ENCODE measurements around the gene CHST12.
A peak's percentile ranks its signal among the peaks of the same experiment; 100 is the strongest.
"Not testable (repeated sequence)": the region's sequence is repeated elsewhere in the genome, so short reads cannot be mapped to it uniquely, and the experiment has no call there.

The CHST12 gene

DNA sequence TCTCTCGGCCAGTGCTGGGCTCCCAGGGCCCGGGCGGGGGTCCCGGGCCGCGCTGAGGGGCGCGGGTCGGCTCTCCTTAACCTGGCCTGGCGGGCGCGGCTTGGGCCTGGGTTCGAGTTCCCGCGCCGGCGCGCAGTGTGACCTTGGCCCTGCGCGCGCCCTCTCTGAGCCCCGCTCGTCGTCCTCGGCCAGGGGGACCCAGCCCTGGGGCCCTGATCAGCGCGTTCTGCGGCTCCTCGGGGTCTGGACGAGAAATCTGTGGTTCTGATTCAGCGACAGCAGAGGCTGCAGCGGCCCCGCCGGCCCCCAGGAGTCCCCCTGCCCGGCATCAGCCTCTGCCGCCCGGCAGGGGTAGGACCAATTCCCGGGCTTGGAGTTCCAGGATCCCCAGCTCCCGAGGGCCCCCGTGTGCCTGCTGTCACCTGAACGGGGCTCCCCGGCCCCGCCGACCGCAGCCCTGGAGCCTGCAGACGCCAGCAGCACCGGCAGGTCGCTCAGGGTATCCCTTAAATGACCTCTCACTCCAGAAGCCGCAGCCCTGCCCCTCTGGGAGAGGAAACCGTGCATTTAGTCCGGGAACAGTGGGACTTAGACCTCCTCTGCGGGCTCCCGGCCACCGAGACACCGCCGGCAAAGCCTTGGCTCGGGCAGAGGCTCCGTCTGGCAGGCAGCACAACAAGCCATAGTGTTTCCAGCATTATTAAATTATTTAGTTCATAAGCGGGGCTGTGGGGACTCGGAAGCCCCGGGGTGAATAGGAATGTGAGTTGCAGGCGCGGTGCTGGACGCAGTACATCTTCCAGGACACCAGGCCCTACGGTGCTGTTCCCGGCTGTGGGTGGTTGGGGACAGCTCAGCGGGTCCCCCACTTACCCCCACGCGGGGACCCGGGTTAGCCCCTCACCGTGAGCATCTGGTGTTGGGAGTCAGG, 572 bp downstream of the CHST12 start:
- no peak for DNase-seq (ENCODE audit: low read depth in 2 of 2)

DNA sequence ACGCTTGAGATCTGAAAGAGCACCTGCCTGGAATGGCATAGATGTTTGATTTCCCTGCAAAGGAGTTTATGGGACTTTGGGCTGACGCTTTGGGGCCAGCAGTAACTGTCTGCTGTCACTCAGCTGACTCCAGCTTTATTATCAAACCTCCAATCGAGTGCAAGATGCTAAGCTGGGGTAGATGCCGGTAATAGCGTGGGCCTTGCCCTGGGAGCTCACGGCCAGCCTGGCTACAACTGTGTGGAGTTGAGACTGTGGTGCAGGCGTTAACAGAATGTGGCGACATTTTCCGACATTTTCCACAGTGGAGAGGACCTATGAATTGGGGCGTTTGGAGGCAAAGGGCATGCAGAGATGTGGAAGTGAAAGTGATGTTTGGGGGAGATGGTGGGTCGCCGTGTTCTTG, 1.3 kb downstream of the CHST12 start:
- DNase-seq (ENCODE audit: low read depth in 2 of 2) = no peak

DNA sequence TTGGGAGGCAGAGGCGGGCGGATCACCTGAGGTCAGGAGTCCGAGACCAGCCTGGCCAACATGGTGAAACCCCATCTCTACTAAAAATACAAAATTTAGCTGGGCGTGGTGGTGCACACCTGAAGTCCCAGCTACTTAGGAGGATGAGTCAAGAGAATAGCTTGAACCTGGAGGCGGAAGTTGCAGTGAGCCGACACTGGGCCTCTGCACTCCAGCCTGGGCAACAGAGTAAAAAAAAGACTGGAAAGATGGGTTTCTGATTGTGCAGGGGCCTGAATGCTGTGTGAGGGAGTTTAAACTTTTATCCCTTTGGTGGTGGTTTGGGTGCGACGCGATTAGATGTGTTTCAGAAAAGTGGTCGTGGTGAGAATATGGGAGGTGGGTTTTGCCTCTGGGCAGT, 1.8 kb downstream of the CHST12 start:
- DNase-seq (ENCODE audit: low read depth in 2 of 2) = no peak

DNA sequence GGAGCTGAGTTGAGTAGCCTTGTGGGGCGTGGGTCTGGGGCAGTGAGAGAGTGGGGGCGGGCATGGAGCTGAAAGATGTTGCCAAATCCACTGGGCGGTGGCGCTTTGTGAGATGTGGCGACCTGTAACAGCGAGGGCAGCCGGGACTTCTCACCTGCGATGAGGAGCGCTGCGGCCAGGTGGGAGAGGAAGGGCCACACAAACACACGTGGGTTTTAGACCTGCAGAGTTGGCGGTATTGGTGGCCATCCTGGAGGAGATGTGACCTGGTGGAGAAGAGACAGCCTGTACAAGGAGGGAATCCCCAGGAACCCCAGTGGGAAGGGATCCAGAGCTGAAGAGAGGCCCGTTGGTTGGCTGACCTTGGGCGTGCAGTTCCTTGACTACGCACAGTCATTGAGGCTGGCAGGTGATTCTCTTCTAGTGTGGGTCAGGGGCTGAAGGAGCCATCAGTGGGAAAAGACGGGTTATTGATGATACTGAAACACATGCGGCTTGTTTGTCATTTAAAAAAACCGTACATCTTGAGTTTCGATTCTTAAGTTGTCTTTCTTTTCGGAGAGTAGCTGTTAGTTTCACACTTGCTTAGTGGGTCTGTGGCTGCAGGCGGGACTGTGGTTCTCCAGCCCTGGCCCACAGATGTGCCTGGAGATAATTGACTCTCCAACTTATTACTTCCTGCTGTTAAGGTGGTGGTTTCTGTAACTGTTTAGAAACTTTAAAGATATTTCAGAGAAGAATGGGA, 2.4 kb downstream of the CHST12 start:
- peak in 1 of 2 donors; percentile 35 for DNase-seq (ENCODE audit: low read depth in 2 of 2)

DNA sequence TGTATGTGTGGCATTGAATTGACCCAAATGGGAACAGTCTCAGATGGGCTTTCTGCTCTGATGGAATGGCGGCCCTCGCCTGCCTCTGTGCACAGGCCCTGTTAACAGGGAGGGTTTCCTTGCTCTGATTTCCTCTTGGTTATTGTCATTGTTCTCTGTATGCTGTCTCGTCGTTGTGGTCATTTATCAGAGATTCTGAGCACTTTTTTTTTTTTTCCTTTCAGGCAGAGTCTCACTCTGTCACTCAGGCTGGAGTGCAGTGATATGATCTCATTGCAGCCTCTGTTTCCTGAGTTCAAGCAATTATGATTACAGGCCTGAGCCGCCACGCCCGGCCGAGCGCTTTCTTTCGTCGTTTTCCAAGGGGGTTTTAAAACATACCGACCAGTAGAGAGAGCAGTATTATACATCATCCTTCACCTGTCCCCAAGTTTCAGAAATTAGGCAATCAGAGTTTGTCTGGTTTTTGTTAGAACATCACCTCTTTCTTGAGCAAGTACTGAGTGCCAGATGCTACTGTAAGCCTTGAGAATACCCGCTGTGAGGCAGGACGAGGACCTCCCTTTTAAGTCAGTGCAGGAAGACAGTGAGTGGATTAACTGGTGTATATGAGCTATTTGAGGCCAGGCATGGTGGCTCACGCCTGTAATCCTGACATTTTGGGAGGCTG, 6.5 kb downstream of the CHST12 start:
- DNase-seq (ENCODE audit: low read depth in 2 of 2) = no peak

DNA sequence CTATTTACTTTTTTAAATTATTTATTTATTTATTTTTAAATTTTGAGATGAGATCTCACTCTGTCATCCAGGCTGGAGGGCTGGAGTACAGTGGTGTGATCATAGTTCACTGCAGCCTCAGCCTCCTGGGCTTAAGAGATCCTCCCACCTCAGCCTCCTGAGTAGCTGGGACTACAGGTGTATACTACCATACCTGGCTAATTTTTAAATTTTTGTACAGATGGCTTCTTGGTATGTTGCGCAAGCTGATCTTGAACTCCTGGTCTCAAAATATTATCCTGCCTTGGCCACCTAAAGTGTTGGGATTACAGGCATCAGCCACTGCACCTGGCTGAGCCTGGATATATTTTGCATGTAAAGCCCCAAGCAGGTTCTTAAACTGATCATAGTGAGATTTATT, 7.6 kb downstream of the CHST12 start:
- DNase-seq (ENCODE audit: low read depth in 2 of 2) = no peak

DNA sequence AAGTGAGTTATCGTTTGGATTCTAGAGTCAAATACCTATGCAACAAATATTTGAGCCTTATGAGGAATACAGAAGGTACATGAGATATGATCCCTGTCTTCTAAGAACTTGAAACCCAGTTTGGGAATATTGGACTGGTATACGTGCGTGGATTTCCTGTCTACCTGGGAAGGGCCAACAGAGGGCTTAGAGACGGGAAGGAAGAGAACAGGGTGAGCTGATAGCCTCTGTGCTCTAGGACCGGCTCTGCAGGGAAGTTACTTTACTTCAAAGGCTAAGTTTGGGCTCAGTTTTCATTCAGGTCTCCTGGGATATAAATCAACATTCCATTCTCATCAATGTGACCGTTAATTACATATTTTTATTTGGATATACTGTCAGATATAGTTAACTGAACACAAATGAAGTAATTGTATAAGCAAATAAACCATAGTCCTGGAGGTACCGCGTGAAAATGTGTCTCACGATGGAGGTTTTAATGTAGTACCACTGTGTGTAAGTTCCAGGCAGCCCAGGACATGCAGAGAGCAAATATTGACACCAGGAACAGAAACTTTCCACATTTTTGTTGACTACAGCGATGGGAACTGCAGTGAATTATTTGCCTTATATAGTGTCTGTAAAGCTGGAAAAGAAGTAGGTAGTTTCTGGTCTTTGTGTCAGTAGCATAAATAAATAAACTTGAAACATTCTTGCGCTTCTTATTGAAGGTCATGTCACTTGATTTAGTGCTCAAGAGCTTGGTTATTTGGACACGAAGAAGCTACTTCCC, 8.6 kb downstream of the CHST12 start:
- DNase-seq (ENCODE audit: low read depth in 2 of 2) = no peak

DNA sequence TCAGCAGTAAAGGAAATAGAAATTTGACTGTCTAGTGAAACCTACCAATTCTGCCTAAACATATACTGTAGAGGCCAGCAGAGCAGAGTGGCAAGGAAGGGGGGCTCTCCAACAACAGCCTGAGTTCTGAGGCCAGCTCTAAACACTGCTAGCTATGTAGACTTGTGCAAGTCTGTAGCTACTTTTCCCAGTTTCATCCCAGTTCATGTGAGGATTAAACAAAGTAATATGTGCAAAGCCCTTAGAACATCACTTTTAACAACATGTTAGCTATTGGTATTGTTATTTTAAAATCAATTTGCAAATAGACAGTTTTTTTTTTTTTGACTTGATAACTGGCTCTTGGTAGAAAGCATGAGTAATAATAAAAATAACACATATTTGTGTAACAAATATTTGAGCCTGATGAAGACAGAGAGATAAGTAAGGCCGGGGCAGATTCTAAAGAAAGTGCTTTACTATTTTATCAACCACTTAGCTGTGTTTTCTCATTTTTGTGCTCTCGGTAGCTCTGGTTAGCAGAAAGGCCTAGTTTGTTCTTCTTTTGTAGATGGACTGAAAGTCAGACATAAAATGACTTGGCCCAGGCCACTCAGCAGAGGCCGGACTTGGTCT, 9.3 kb downstream of the CHST12 start:
- DNase-seq (ENCODE audit: low read depth in 2 of 2) = no peak

DNA sequence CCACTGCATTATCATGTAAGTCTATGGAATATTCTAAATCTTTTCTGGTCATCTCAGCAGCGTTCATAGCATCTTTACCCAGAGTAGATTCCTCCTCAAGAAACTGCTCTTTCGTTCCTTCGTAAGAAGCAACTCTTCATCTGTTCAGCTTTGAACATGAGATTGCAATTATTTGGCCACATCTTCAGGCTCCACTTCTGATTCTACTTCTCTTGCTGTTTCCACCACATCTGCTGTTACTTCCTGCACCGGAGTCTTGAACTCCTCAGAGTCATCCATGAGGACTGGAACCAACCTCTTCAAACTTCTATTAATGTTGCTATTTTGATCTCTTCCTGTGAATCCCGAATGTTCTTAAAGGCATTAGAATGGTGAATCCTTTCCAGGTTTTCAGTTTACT, 12.7 kb downstream of the CHST12 start:
- no peak for DNase-seq (ENCODE audit: low read depth in 2 of 2)

DNA sequence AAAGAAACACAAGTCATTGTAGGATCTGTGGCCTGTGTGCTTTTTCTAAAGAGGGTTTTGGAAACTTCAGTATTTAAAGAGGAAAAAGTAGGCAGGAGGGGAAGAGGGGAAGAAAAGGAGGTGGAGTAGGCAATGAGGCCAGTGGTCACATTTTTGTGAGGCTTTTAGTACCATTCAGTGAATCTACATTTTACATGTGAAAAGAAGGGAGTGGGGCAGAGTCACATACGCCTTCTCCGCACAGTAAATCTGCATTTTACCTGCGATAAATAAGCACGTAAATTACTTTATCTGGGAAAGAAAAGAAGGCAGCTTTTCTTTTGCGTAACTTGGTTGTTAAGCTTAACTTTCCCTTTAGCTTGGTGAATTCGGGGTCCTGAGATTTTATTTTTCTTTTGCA, 13.2 kb downstream of the CHST12 start:
- DNase-seq (ENCODE audit: low read depth in 2 of 2) = no peak

DNA sequence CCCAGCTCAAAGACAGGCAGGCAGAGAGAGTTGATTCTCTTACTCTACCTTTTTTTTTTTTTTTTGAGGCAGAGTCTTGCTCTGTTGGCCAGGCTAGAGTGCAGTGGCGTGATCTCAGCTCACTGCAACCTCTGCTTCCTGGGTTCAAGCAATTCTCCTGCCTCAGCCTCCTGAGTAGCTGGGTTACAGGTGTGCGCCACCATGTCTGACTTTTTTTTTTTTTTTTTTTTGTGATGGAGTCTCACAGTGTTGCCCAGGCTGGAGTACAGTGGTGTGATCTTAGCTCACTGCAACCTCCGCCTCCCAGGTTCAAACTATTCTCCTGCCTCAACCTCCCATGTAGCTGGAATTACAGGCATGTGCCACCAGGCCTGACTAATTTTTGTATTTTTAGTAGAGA, 13.8 kb downstream of the CHST12 start:
- DNase-seq (ENCODE audit: low read depth in 2 of 2) = not testable (repeated sequence)

DNA sequence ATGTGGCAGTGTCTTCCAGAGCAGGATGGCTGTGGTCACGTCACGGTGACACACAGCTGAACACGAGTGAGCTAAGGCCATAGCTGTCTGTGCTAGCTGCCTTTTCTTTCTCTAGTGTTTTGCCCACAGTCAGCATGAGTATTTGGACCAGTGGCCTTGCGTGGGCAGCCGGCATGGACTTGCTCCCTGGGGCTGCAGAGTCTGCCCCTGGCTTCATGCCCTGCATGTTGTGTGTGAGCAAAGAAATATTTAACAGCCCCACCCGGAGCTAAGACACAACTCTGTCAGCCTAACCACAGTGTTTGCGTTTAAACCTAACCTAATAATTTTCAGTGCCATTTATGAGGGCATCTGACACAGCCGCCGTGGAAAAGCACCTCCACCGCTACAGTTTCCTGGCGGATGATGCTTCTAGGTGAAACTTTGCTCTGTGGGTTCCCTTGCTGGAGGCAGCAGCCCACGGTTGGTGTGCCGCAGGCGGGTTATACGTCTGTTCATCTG, 14.6 kb downstream of the CHST12 start:
- peak; percentile 41 to 47 for DNase-seq (ENCODE audit: low read depth in 2 of 2)

DNA sequence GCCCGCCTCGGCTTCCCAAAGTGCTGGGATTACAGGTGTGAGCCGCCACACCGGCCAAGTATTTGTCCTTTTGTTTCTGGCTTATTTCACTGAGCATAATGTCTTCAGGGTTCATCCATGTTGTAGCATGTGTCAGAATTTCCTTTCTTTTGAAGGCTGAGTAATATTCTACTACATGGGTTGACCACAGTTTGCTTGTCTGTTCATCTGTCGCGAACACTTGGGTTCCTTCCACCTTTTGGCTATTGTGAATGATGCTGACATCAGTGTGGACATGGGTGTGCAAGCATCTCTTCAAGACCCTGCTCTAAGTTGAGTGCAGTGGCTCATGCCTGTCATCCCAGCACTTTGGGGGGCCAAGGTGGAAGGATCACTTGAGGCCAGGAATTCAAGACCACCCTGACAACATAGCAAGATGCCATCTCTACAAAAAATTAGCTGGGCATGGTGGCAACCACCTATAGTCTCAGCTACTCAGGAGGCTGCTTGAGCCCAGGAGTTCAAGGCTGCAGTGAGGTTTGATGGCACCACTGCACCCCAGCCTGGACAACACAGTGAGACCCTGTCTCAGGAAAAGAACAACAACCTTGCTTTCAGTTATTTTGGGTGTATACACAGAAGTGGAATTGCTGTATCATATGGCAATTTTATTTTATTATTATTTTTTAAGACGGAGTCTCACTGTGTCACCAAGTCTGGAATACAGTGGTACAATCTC, 17.0 kb downstream of the CHST12 start:
- DNase-seq (ENCODE audit: low read depth in 2 of 2) = no peak

DNA sequence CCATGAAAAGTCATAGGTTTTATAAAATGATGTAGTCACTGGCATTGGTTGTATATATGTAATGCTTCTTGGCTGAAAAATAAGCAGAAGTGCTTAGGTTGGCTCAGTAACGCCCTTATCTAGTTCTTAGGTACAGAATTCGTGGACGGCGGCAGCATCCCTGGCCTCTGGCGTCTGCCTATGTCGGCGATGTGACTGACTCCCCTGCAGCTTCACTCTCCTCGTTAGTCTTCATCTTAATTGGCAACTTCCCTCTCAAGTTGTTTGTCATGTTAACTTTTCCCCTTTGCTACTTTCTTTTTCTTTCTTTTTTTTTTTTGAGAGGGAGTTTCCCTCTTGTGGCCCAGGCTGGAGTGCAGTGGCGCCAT, 18.5 kb downstream of the CHST12 start:
- no peak for DNase-seq (ENCODE audit: low read depth in 2 of 2)

DNA sequence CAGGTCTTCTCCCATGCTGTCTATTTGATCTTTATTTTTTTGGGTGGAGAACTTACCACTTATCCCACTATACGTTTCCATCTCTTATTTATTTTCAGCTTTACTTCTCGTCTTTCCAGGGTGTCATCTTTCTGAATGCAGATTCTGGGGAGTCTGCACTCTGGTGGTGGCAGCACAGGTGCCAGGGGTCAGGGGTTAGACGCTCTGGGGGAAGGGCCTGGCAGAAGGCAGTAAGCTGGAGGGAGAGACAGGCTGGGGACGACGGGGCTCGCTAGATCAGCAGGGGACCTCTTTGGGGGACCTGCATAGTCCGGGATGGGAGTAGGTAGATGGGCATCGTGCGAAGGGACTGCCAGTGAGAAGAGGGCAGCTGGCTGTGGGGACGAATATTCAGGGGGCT, 22.3 kb downstream of the CHST12 start:
- no peak for DNase-seq (ENCODE audit: low read depth in 2 of 2)

DNA sequence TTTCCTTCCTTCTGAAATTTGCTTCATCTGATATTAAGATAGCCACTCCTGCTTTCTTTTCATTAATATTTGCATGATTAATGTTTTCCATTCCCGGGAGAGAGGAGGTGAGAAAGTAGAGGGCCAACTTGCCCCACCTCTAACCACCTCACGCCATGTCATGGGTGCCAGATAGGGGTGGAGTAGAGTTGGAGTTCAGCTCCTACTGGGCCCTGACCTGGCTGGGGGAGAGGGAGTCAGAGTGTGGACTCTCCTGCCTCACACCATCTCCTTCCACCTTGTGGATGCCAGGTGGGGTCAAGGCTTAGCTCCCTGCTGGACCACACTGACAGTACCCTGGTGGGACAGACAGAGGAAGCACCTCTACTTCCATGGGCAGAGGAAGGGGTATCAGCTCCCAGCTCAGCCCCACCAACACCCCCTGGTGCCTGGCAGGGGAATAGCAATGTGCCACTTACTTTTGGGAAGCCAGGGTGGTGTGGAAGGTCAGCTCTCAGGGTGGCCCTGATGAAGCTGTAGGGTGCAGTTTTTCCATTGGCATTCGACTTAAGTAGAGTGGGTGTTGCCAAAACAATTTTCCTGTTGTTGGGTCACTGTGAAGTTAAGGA, 28.0 kb downstream of the CHST12 start:
- DNase-seq (ENCODE audit: low read depth in 2 of 2) = no peak

DNA sequence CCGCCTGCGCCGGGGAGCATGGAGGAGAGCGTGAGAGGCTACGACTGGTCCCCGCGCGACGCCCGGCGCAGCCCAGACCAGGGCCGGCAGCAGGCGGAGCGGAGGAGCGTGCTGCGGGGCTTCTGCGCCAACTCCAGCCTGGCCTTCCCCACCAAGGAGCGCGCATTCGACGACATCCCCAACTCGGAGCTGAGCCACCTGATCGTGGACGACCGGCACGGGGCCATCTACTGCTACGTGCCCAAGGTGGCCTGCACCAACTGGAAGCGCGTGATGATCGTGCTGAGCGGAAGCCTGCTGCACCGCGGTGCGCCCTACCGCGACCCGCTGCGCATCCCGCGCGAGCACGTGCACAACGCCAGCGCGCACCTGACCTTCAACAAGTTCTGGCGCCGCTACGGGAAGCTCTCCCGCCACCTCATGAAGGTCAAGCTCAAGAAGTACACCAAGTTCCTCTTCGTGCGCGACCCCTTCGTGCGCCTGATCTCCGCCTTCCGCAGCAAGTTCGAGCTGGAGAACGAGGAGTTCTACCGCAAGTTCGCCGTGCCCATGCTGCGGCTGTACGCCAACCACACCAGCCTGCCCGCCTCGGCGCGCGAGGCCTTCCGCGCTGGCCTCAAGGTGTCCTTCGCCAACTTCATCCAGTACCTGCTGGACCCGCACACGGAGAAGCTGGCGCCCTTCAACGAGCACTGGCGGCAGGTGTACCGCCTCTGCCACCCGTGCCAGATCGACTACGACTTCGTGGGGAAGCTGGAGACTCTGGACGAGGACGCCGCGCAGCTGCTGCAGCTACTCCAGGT, 29.7 kb downstream of the CHST12 start:
- no peak for DNase-seq (ENCODE audit: low read depth in 2 of 2)

DNA sequence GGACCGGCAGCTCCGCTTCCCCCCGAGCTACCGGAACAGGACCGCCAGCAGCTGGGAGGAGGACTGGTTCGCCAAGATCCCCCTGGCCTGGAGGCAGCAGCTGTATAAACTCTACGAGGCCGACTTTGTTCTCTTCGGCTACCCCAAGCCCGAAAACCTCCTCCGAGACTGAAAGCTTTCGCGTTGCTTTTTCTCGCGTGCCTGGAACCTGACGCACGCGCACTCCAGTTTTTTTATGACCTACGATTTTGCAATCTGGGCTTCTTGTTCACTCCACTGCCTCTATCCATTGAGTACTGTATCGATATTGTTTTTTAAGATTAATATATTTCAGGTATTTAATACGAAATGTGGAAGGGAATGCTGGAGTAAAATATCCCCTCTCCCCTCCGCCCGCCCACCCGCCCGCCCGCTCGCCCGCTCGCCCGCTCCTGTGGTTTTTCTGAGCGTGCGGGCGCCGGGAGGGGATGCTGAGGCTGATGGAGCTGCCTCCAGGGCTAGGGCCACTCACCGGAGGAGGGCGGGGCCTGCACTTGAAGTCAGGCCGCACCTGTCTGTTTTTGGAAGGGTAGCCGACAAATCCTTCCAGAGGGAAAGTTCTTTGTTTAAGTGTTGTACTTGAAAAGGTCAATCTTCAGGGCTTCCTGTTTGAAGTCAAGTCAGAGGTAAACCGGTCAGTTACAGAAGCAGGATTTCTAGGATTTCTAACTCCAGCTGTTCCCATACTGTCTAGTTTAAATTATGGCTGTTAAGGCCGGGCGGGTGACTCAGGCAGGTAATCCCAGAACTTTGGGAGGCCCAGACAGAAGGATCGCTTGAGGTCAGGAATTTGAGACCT, 30.5 kb downstream of the CHST12 start:
- no peak for DNase-seq (ENCODE audit: low read depth in 2 of 2)

Data from activated CD8-positive, alpha-beta memory T cell treated with anti-CD3 and anti-CD28 coated beads for 4 hours (primary cell).